BJ (cell line): Measurements from ENCODE around the gene IDI2. TPM values are rescaled to one million over a fixed set of nuclear protein-coding genes. Genes with fewer than 3 reads are reported as not detected.

Experiments
- CTCF ChIA-PET: fragments of 350-600 bp; formaldehyde crosslinking; extraction: SDS; loops from one replicate; lab custom pipeline; 2021; ENCODE audit warnings: antibody characterized with exemption, inconsistent platforms; lab: Yijun Ruan, JAX
- POLR2A ChIA-PET: fragments of 300-600 bp; sonication (Branson Sonifier 250); formaldehyde crosslinking; extraction: SDS; loops from one replicate; lab custom pipeline; 2021; ENCODE audit warnings: antibody characterized with exemption; lab: Charles Lee
- DNase-seq: peaks from one replicate; pipeline ENCODE4 v3.0.0-alpha.2; 2011; ENCODE audit warnings: low read depth
- H3K27me3 ChIP-seq: 2 replicates; pipeline ENCODE4 v1.6.0; 2011; ENCODE audit warnings: low read length; ENCODE audit not compliant: control insufficient read depth, insufficient read depth
- H3K36me3 ChIP-seq: 2 replicates; pipeline ENCODE4 v1.5.1; 2011; ENCODE audit warnings: low read length; ENCODE audit not compliant: control insufficient read depth, insufficient read depth
- H3K4me3 ChIP-seq: 2 replicates; pipeline ENCODE4 v1.5.1; 2011; ENCODE audit warnings: low read depth, mild to moderate bottlenecking, control low read depth, low read length
- CTCF ChIP-seq: IDR thresholded peaks from 2 replicates; pipeline ENCODE4 v1.5.1; 2011; ENCODE audit warnings: low read depth, mild to moderate bottlenecking, control low read depth, inconsistent platforms, low read length, moderate library complexity; ENCODE audit not compliant: insufficient read depth
- polyA minus RNA-seq: library from RNA; depleted of rRNA, polyadenylated mRNA; stranded (reverse); fragments of >200 nt; gene quantifications from 2 replicates; pipeline ENCODE4 v1.2.3, GENCODE V29; 2011; rRNA and poly(A)+ RNA removed
- polyA plus RNA-seq: library from polyadenylated mRNA; depleted of rRNA; stranded (reverse); fragments of >200 nt; gene quantifications from 2 replicates; pipeline ENCODE4 v1.2.3, GENCODE V29; 2011; rRNA removed

The IDI2 gene
- polyA plus RNA-seq (not detected in 2 replicates), polyA minus RNA-seq (not detected in 2 replicates)

- Histone ChIP-seq H3K36me3 (0 out of 2 replicates have a peak, but pooled peaks cover 1% of the 10 kb centered on the region), H3K4me3 (no peak within 1 kb of the TSS), H3K27me3 (no peaks in the 10 kb centered on the region)
- POLR2A ChIA-PET, result no interaction called here
- TF ChIP-seq CTCF, result no peak
- DNase-seq, result no peak
- CTCF ChIA-PET, result interaction anchor here (1.1 kb wide), 1 partner anchor 11 kb away, joined by 3 read pairs; no protein-coding TSS in a partner anchor
These were observed at the start of gene IDI2 for GRCh38 chr10:1025683-1026082. Gene IDI2 (minus strand): TSS chr10:1025859. CDS start chr10:1024723, 1,136 bp downstream.

- no peaks in the 10 kb centered on the region for H3K27me3 ChIP-seq
- no peak overlapping the region for H3K4me3 ChIP-seq
- no peak for TF ChIP-seq CTCF
- peaks cover 11% of the 10 kb centered on the region for H3K36me3 ChIP-seq
- ChIA-PET CTCF (interaction anchor here (1.4 kb wide), 1 partner anchor 39 kb away, joined by 3 read pairs; no protein-coding TSS in a partner anchor), POLR2A (no interaction called here)
- DNase-seq, result no peak
These were observed 49.2 kb upstream of the IDI2 start for GRCh38 chr10:1074748-1075308.

GRCh38 chr10:1074052-1074747 lies 48.5 kb upstream of the IDI2 start:
- POLR2A ChIA-PET, result no interaction called here
- TF ChIP-seq CTCF, result no peak
- CTCF ChIA-PET, result interaction anchor here (1.4 to 1.6 kb wide), 2 partner anchors 12 to 39 kb away, joined by 3 read pairs; no protein-coding TSS in a partner anchor
- H3K27me3 ChIP-seq, result no peaks in the 10 kb centered on the region
- no peak overlapping the region for H3K4me3 ChIP-seq
- H3K36me3 ChIP-seq, result peaks cover 8% of the 10 kb centered on the region
- DNase-seq, result no peak

- POLR2A ChIA-PET, result no interaction called here
- no peak for DNase-seq
- no peak for TF ChIP-seq CTCF
- Histone ChIP-seq H3K36me3 (peaks cover 8% of the 10 kb centered on the region), H3K27me3 (no peaks in the 10 kb centered on the region), H3K4me3 (no peak overlapping the region)
- CTCF ChIA-PET, result no interaction called here
These were observed 45.3 kb upstream of the IDI2 start for GRCh38 chr10:1070919-1071318.
